Activated CD4-positive, alpha-beta T cell treated with anti-CD3 and anti-CD28 coated beads, Interleukin-2, amount 50 U/mL, for 16 hours (primary cell): Measurements from ENCODE around the gene TIE1.
"Not testable (repeated sequence)": the region's sequence is repeated elsewhere in the genome, so short reads cannot be mapped to it uniquely, and the experiment has no call there.

Source experiments
- DNase-seq: peaks from one replicate; pipeline ENCODE4 v3.0.0-alpha.2; 2020

Gene TIE1

GRCh38 chr1:43366179-43366578 is 65.4 kb downstream of the TIE1 start:
- no peak for DNase-seq

- DNase-seq = no peak
These were observed 65.8 kb downstream of the TIE1 start for GRCh38 chr1:43366601-43367025.

- peak; percentile 31 for DNase-seq
These were observed 66.5 kb downstream of the TIE1 start for GRCh38 chr1:43367026-43367903.

GRCh38 chr1:43367904-43368645 is 67.3 kb downstream of the TIE1 start, which contains the start of gene ELOVL1:
Gene ELOVL1, minus strand, starts transcription at chr1:43368011. Its CDS starts 2,402 bp downstream, at chr1:43365609.
- peak; percentile 94 for DNase-seq

- DNase-seq = no peak
These were observed 67.9 kb downstream of the TIE1 start for GRCh38 chr1:43368646-43369020.

- not testable (repeated sequence) for DNase-seq
These were observed 69.0 kb downstream of the TIE1 start for GRCh38 chr1:43369779-43370178.

- no peak for DNase-seq
These were observed 69.8 kb downstream of the TIE1 start for GRCh38 chr1:43370564-43370963.

- no peak for DNase-seq
These were observed 71.4 kb downstream of the TIE1 start for GRCh38 chr1:43372172-43372571.
